ENCODE results near the gene EIF1. TPM values are rescaled to one million over a fixed set of nuclear protein-coding genes. Genes with fewer than 3 reads are reported as not detected.

The EIF1 gene
- total RNA-seq, 1 donor from 2014 or later: 191 TPM

DNA sequence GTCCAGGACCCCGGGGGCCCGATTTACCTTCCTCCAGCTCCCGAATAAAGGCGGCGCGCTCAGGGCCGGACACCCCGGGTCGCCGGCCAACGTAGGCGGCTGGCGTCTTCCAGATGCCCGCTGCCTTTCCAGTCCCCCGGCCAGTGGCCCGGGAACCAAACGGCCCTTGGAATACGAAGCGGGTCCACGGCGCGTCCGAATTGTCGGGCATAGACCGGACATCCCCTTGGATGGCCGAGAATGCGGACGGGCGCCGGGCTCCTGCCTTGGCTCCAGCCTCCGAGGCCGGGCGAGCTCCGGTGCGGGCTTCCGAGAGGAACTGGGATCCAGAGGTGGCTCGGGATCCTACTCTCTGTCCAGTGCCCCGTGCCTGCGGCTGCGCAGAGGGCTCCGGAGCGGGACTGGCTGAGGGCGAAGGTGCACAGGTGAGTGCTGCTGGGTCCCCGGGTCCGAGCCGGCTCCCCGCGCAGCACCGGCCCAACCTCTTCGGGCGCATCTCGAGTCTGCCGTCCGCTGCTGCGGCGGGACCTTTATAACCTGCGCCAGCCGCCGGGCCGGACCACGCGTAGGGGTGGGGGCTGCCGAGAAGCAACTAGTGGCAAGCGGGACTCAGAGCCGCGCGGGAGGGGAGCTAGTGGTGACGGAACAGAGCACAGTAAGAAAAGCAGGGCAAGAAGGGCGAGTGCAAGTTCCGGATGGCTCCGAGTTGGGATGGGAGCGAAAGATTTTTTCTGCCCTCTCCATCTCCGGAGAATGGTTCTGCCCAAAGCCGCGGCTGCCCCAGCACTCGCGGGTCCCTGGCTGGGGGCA, 45.7 kb downstream of the EIF1 start, which contains the start of gene HAP1:
TSS of gene HAP1 (minus strand) at position 505 of the 810 bp plus-strand sequence. CDS start at position 496, 9 bp downstream.
- H3K36me3 ChIP-seq (ENCODE audit: control insufficient read depth, insufficient read depth, low read length): no peaks in the 10 kb centered on the region
- H3K4me3 ChIP-seq (ENCODE audit: low read depth, low read length): peak within 1 kb of the TSS; percentile 53
- H3K27me3 ChIP-seq (ENCODE audit: control insufficient read depth, insufficient read depth, low read length): peaks cover 22% of the 10 kb centered on the region
- TF ChIP-seq, protein P1, sequence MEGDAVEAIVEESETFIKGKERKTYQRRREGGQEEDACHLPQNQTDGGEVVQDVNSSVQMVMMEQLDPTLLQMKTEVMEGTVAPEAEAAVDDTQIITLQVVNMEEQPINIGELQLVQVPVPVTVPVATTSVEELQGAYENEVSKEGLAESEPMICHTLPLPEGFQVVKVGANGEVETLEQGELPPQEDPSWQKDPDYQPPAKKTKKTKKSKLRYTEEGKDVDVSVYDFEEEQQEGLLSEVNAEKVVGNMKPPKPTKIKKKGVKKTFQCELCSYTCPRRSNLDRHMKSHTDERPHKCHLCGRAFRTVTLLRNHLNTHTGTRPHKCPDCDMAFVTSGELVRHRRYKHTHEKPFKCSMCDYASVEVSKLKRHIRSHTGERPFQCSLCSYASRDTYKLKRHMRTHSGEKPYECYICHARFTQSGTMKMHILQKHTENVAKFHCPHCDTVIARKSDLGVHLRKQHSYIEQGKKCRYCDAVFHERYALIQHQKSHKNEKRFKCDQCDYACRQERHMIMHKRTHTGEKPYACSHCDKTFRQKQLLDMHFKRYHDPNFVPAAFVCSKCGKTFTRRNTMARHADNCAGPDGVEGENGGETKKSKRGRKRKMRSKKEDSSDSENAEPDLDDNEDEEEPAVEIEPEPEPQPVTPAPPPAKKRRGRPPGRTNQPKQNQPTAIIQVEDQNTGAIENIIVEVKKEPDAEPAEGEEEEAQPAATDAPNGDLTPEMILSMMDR (IDR thresholded peaks at IDR 0.05; ENCODE audit: insufficient read depth, low read length, severe bottlenecking): no peak
- no peak for DNase-seq (ENCODE audit: low read depth)
- no peak for FAIRE-seq

DNA sequence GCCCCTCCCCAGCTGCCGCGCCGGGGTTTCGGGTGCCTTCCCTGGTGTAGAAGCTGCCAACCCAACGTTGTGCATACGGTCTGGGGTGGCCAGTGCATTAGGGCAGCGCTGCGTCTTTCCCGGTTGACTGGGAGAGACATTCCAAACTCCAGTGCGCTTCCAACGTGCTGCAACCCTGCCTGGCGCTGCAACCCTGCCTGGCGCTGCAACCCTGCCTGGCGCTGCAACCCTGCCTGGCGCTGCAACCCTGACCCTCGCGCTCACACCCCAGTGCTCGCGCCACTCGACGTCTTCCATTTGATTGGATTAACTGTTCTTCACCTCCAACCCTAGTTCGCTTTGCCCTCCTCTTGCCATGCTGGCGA, 46.2 kb downstream of the EIF1 start:
- FAIRE-seq (no peak), DNase-seq (ENCODE audit: low read depth) (no peak)
- H3K36me3 ChIP-seq (ENCODE audit: control insufficient read depth, insufficient read depth, low read length): no peaks in the 10 kb centered on the region
- H3K4me3 ChIP-seq (ENCODE audit: low read depth, low read length): peak overlapping the region; percentile 53
- TF ChIP-seq, protein P1 (IDR thresholded peaks at IDR 0.05; ENCODE audit: insufficient read depth, low read length, severe bottlenecking): no peak
- H3K27me3 ChIP-seq (ENCODE audit: control insufficient read depth, insufficient read depth, low read length): peaks cover 22% of the 10 kb centered on the region

GRCh38 chr17:41735744-41736143, 47.1 kb downstream of the EIF1 start:
- Histone ChIP-seq H3K4me3 (ENCODE audit: low read depth, low read length) (no peak overlapping the region), H3K27me3 (ENCODE audit: control insufficient read depth, insufficient read depth, low read length) (peaks cover 22% of the 10 kb centered on the region), H3K36me3 (ENCODE audit: control insufficient read depth, insufficient read depth, low read length) (no peaks in the 10 kb centered on the region)
- TF ChIP-seq, protein P1 (IDR thresholded peaks at IDR 0.05; ENCODE audit: insufficient read depth, low read length, severe bottlenecking): no peak
- FAIRE-seq (no peak), DNase-seq (ENCODE audit: low read depth) (no peak)

GRCh38 chr17:41736983-41737679, 48.4 kb downstream of the EIF1 start:
- FAIRE-seq (no peak), DNase-seq (ENCODE audit: low read depth) (no peak)
- TF ChIP-seq, protein P1 (IDR thresholded peaks at IDR 0.05; ENCODE audit: insufficient read depth, low read length, severe bottlenecking): no peak
- H3K4me3 ChIP-seq (ENCODE audit: low read depth, low read length): no peak overlapping the region
- H3K36me3 ChIP-seq (ENCODE audit: control insufficient read depth, insufficient read depth, low read length): no peaks in the 10 kb centered on the region
- H3K27me3 ChIP-seq (ENCODE audit: control insufficient read depth, insufficient read depth, low read length): peaks cover 20% of the 10 kb centered on the region

- Histone ChIP-seq H3K4me3 (ENCODE audit: low read depth, low read length) (no peak overlapping the region), H3K36me3 (ENCODE audit: control insufficient read depth, insufficient read depth, low read length) (no peaks in the 10 kb centered on the region), H3K27me3 (ENCODE audit: control insufficient read depth, insufficient read depth, low read length) (peaks cover 20% of the 10 kb centered on the region)
- no peak for DNase-seq (ENCODE audit: low read depth)
- no peak for FAIRE-seq
- TF ChIP-seq, protein P1 (IDR thresholded peaks at IDR 0.05; ENCODE audit: insufficient read depth, low read length, severe bottlenecking): no peak
Observed at GRCh38 chr17:41737680-41738023, 49.0 kb downstream of the EIF1 start.

Data from bronchial epithelial cell (primary cell).